H1 (cell line): Measurements from ENCODE around the gene GNG7. TPM values are rescaled to one million over a fixed set of nuclear protein-coding genes. Genes with fewer than 3 reads are reported as not detected.

Experiments used
- CTCF ChIA-PET: fragments of 300-600 bp; sonication (Branson Sonifier 250); formaldehyde crosslinking; loops from one replicate; lab custom pipeline; 2021; ENCODE audit not compliant: partially characterized antibody; lab: Charles Lee
- POLR2A ChIA-PET: fragments of 300-600 bp; sonication (Branson Sonifier 250); formaldehyde crosslinking; loops from one replicate; lab custom pipeline; 2021; ENCODE audit warnings: inconsistent platforms; ENCODE audit not compliant: partially characterized antibody; lab: Charles Lee
- DNase-seq, 2 experiments: peaks; one replicate each; pipeline versions ENCODE4 v3.0.0 to v3.0.0-alpha.2; 2010 to 2022; ENCODE audit warnings: low spot score in 2 of 2, low read depth in 1 of 2, mixed read lengths in 1 of 2
- FAIRE-seq: peaks from 2 replicates; lab custom pipeline; 2011; peaks lifted over from hg19 to GRCh38; lab: Jason Lieb, UNC
- H2AFZ ChIP-seq: 2 replicates; pipeline ENCODE4 v1.8.1; 2012; ENCODE audit warnings: low read length, inconsistent platforms
- H2AK5ac ChIP-seq: 2 replicates; pipeline ENCODE4 v1.6.1; 2013; ENCODE audit warnings: low read depth, low read length
- H2BK120ac ChIP-seq: replicated peaks from 2 replicates; pipeline ENCODE3; 2013; ENCODE audit warnings: low read depth, low read length, inconsistent platforms
- H2BK12ac ChIP-seq: 2 replicates; pipeline ENCODE4 v1.6.1; 2013; ENCODE audit warnings: low read depth, low read length
- H2BK15ac ChIP-seq: 2 replicates; pipeline ENCODE4 v1.6.1; 2013; ENCODE audit warnings: low read length
- H2BK20ac ChIP-seq: 2 replicates; pipeline ENCODE4 v1.6.1; 2013; ENCODE audit warnings: low read length
- H2BK5ac ChIP-seq: 2 replicates; pipeline ENCODE4 v1.6.1; 2013; ENCODE audit warnings: low read depth, low read length
- H3K14ac ChIP-seq: 2 replicates; pipeline ENCODE4 v1.6.1; 2013; ENCODE audit warnings: inconsistent platforms; ENCODE audit not compliant: insufficient read length
- H3K18ac ChIP-seq: 2 replicates; pipeline ENCODE4 v1.6.1; 2013; ENCODE audit warnings: low read length; ENCODE audit errors: extremely low read depth
- H3K23ac ChIP-seq: 2 replicates; pipeline ENCODE4 v1.6.1; 2013; ENCODE audit warnings: inconsistent platforms; ENCODE audit not compliant: insufficient read length
- H3K23me2 ChIP-seq: 2 replicates; pipeline ENCODE4 v1.6.1; 2013; ENCODE audit warnings: low read depth, low read length
- H3K27ac ChIP-seq: 2 replicates; pipeline ENCODE4 v1.6.1; 2011; ENCODE audit warnings: low read depth, low read length, inconsistent platforms
- H3K27me3 ChIP-seq, 4 experiments: replicated peaks in 1 of 4; 1 replicate in 1 of 4; 2 replicates in 3 of 4; pipeline versions ENCODE4 v1.6.1 to v1.8.1; 2011 to 2013; ENCODE audit warnings: low read length in 3 of 4, mild to moderate bottlenecking in 3 of 4, inconsistent platforms in 2 of 4, mixed read lengths in 2 of 4, moderate library complexity in 1 of 4; ENCODE audit not compliant: control insufficient read depth in 3 of 4, insufficient read depth in 3 of 4; ENCODE audit errors: extremely low read depth in 1 of 4
- H3K36me3 ChIP-seq, 4 experiments: 2 replicates each; pipeline versions ENCODE4 v1.6.1 to v1.8.1; 2011 to 2013; ENCODE audit warnings: mild to moderate bottlenecking in 4 of 4, low read length in 3 of 4, moderate library complexity in 2 of 4, control low read depth in 1 of 4, inconsistent platforms in 1 of 4; ENCODE audit not compliant: insufficient read depth in 4 of 4, control insufficient read depth in 2 of 4
- H3K4ac ChIP-seq: replicated peaks from 2 replicates; pipeline ENCODE3; 2013; ENCODE audit warnings: low read length, low read depth, mixed read lengths, inconsistent platforms; ENCODE audit not compliant: insufficient read length
- H3K4me1 ChIP-seq, 4 experiments: replicated peaks in 1 of 4; 1 replicate in 1 of 4; 2 replicates in 3 of 4; pipeline versions ENCODE4 v1.6.1 to v1.8.1; 2011 to 2013; ENCODE audit warnings: low read length in 3 of 4, inconsistent platforms in 2 of 4, mixed read lengths in 1 of 4; ENCODE audit not compliant: insufficient read depth in 4 of 4, control insufficient read depth in 3 of 4
- H3K4me2 ChIP-seq, 2 experiments: 2 replicates each; pipeline versions ENCODE4 v1.6.1 to v1.8.1; 2011 to 2013; ENCODE audit warnings: low read depth in 2 of 2, low read length in 2 of 2, control low read depth in 1 of 2, inconsistent platforms in 1 of 2, mild to moderate bottlenecking in 1 of 2; ENCODE audit not compliant: insufficient read depth in 1 of 2
- H3K4me3 ChIP-seq, 4 experiments: fragments of 200-600, 300-600 bp in 1 of 4; sonication (generic), shearing (Covaris generic), sonication (Bioruptor Twin) in 1 of 4; 2 replicates each; pipeline versions ENCODE4 v1.5.1 to v1.8.1; 2011 to 2016; ENCODE audit warnings: low read length in 4 of 4, low read depth in 3 of 4, control low read depth in 2 of 4, inconsistent platforms in 2 of 4, mild to moderate bottlenecking in 2 of 4, mixed read lengths in 1 of 4, moderate library complexity in 1 of 4; ENCODE audit not compliant: insufficient read depth in 2 of 4; ENCODE audit errors: extremely low read depth in 1 of 4
- H3K56ac ChIP-seq: replicated peaks from 2 replicates; pipeline ENCODE3; 2013; ENCODE audit warnings: low read depth, mild to moderate bottlenecking, mixed read lengths, low read length, inconsistent platforms; ENCODE audit not compliant: insufficient read length
- H3K79me1 ChIP-seq: 2 replicates; pipeline ENCODE4 v1.6.1; 2013; ENCODE audit warnings: low read depth, low read length, control low read depth
- H3K79me2 ChIP-seq, 2 experiments: 2 replicates each; pipeline versions ENCODE4 v1.6.1 to v1.8.1; 2012 to 2013; ENCODE audit warnings: low read length in 2 of 2, mild to moderate bottlenecking in 2 of 2, inconsistent platforms in 1 of 2; ENCODE audit not compliant: insufficient read depth in 2 of 2, control insufficient read depth in 1 of 2
- H3K9ac ChIP-seq, 4 experiments: replicated peaks in 1 of 4; 1 replicate in 1 of 4; 2 replicates in 3 of 4; pipeline versions ENCODE4 v1.6.1 to v1.8.1; 2011 to 2013; ENCODE audit warnings: low read depth in 3 of 4, low read length in 3 of 4, control low read depth in 2 of 4, mild to moderate bottlenecking in 2 of 4, moderate library complexity in 2 of 4, inconsistent platforms in 1 of 4; ENCODE audit errors: extremely low read depth in 1 of 4
- H3K9me3 ChIP-seq, 2 experiments: 2 replicates each; pipeline versions ENCODE4 v1.6.1 to v1.8.1; 2012 to 2013; ENCODE audit warnings: mild to moderate bottlenecking in 2 of 2, moderate library complexity in 2 of 2, control low read depth in 1 of 2, inconsistent platforms in 1 of 2, low read depth in 1 of 2, low read length in 1 of 2, mixed read lengths in 1 of 2; ENCODE audit not compliant: insufficient read depth in 2 of 2
- H4K20me1 ChIP-seq, 2 experiments: replicated peaks in 1 of 2; 2 replicates each; pipeline versions ENCODE3 to v1.8.1; 2011 to 2013; ENCODE audit warnings: inconsistent platforms in 2 of 2, low read length in 2 of 2, mild to moderate bottlenecking in 1 of 2; ENCODE audit not compliant: insufficient read depth in 2 of 2, control insufficient read depth in 1 of 2
- H4K5ac ChIP-seq: 2 replicates; pipeline ENCODE4 v1.6.1; 2013; ENCODE audit warnings: low read length, low read depth, mixed read lengths, inconsistent platforms; ENCODE audit not compliant: insufficient read length
- H4K8ac ChIP-seq: 2 replicates; pipeline ENCODE4 v1.8.0; 2013; ENCODE audit warnings: mild to moderate bottlenecking, moderate library complexity, low read length, inconsistent platforms; ENCODE audit not compliant: insufficient read depth; ENCODE audit errors: extremely low read depth
- H4K91ac ChIP-seq: replicated peaks from 2 replicates; pipeline ENCODE3; 2013; ENCODE audit warnings: low read length, mixed read lengths, inconsistent platforms; ENCODE audit not compliant: insufficient read length
- BCL11A ChIP-seq, 2 experiments: IDR thresholded peaks; one replicate each; pipeline ENCODE4 v1.6.1; 2011; ENCODE audit warnings: low read depth in 2 of 2, low read length in 2 of 2, mild to moderate bottlenecking in 2 of 2
- CEBPB ChIP-seq: IDR thresholded peaks from 2 replicates; pipeline ENCODE4 v1.6.1; 2012; ENCODE audit warnings: low read depth, low read length
- EP300 ChIP-seq, 2 experiments: IDR thresholded peaks; 1 replicate in 1 of 2; 2 replicates in 1 of 2; pipeline ENCODE4 v1.6.1; 2011 to 2012; ENCODE audit warnings: low read depth in 2 of 2, low read length in 2 of 2, mild to moderate bottlenecking in 2 of 2, borderline replicate concordance in 1 of 2, inconsistent platforms in 1 of 2, moderate library complexity in 1 of 2
- HDAC6 ChIP-seq: IDR thresholded peaks from one replicate; pipeline ENCODE4 v1.7.1; 2012; ENCODE audit warnings: low read depth, mild to moderate bottlenecking, inconsistent platforms, low read length, moderate library complexity
- JUN ChIP-seq: IDR thresholded peaks from 2 replicates; pipeline ENCODE4 v1.6.1; 2011; ENCODE audit warnings: low read depth, mild to moderate bottlenecking, improper control_type of control experiment, low read length
- POLR2A ChIP-seq, 2 experiments: IDR thresholded peaks; 1 replicate in 1 of 2; 2 replicates in 1 of 2; pipeline ENCODE4 v1.6.1; 2011; ENCODE audit warnings: low read depth in 2 of 2, low read length in 2 of 2, mild to moderate bottlenecking in 2 of 2; ENCODE audit errors: control extremely low read depth in 1 of 2
- RFX5 ChIP-seq: IDR thresholded peaks from 2 replicates; pipeline ENCODE4 v1.6.1; 2011; ENCODE audit warnings: low read depth, low read length, improper control_type of control experiment, borderline replicate concordance
- SP4 ChIP-seq: IDR thresholded peaks from 2 replicates; pipeline ENCODE4 v1.6.1; 2012; ENCODE audit warnings: low read length, inconsistent platforms
- SRF ChIP-seq: IDR thresholded peaks from 2 replicates; pipeline ENCODE4 v1.6.1; 2011; ENCODE audit warnings: mild to moderate bottlenecking, low read depth, low read length, moderate library complexity
- WGBS, 2 experiments: shearing (Covaris generic) in 1 of 2; methylation state at CpG; one replicate each; pipeline versions ENCODE4 v1.1.6 to v1.1.7; 2013 to 2015; ENCODE audit warnings: low lambda C conversion rate in 2 of 2, mixed read lengths in 2 of 2, inconsistent platforms in 1 of 2, low coverage in 1 of 2, missing lambda C conversion rate in 1 of 2; ENCODE audit not compliant: insufficient replicate concordance in 2 of 2, insufficient coverage in 1 of 2, insufficient read length in 1 of 2; ENCODE audit errors: extremely low coverage in 1 of 2, missing lambda C conversion rate in 1 of 2; 5-methylcytosine and 5-hydroxymethylcytosine counted together
- polyA plus RNA-seq, 7 experiments: library from polyadenylated mRNA; depleted of rRNA in 3 of 7; stranded (reverse) in 5 of 7; unstranded in 2 of 7; fragments of >200 nt in 5 of 7; fragments of 200-250 nt in 2 of 7; gene quantifications; 1 replicate in 5 of 7; 2 replicates in 1 of 7; 4 replicates in 1 of 7; pipeline versions ENCODE4 v1.2.1 to v1.2.3, GENCODE V29; 2011 to 2013; ENCODE audit warnings: missing spikeins in 2 of 7, mixed read lengths in 2 of 7
- total RNA-seq: library from RNA; stranded (reverse); fragmentation: NEBNext Ultra II Directional; extraction: Animal tissue kit (Norgen Biotek cat#: 25700); gene quantifications from 2 replicates; pipeline ENCODE4 v1.2.1, GENCODE V29; 2021

Gene GNG7
- total and polyA plus RNA-seq, 2 of the 8 experiments (the other 6 are each of a cell fraction or from before 2014, with no cell fraction given) = 2.8 to 7.8 TPM

DNA sequence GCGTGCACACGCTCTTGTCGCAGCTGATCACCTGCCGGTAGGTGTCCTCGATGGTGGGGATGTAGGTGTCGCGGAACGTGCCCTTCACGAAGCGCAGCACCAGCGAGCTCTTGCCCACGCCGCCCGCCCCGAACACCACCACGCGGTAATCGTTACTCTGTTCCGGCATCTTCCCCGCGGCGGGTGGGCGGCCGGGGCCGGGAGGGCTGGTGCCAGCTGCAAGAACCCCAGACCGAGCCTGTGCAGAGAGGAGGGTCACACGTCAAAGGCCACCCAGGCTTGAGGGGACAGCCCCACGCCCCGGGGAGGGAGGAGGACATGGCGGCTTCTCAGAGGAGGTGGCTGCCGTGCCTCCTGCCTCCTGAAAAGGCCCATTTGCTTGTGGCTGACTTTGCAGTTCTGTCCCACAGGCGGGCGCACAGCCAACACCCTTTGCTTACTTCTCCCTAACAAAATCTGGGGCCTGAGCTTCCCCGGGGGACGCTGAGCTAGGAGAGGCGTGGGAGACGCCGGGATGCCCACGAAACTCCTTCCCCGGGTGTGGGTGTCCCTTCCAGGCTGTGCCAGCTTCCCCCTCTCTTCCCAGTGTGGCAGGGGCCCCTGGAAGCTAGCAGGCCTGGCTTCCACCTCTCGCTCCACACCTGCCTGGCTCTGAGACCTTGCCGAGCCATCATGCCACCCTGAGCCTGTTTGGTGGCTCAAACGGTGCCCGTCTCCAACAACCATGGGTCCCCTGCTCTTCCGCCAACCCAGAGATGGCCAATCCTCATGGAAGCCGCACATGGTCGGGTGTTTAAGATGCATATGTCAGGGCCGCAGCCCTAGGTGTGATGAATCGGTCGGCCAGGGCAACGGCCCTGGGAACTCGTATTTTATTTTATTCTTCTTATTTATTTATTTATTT, 15.4 kb upstream of the GNG7 start:
- WGBS, 2 experiments = 93% methylated on average over 37 of the region's 52 CpGs; no CpG with 5 or more reads in 1 of the 2 experiments
- Histone ChIP-seq H3K4me2 (no peak overlapping the region), H2BK15ac (no peak overlapping the region), H3K27ac (no peak overlapping the region), H4K91ac (no peak overlapping the region), H3K4me1 (peaks cover 0 to 14% (median 6%) of the 10 kb centered on the region in 4 experiments; a peak in 6 of 7 replicates), H3K23ac (no peak overlapping the region), H3K23me2 (peaks cover 18% of the 10 kb centered on the region; the same call in 1 of the 2 replicates), H2BK12ac (no peak overlapping the region), H3K4ac (no peak overlapping the region), H2BK20ac (no peak overlapping the region), H3K36me3 (peaks cover 0 to 17% (median 0%) of the 10 kb centered on the region in 4 experiments; a peak in 1 of 8 replicates), H4K5ac (no peak overlapping the region), H2AFZ (no peak overlapping the region), H3K79me1 (no peaks in the 10 kb centered on the region), H3K4me3 (no peak overlapping the region), H3K9ac (no peak overlapping the region; a peak in 2 of 7 replicates), H3K27me3 (peaks cover 0 to 7% (median 3%) of the 10 kb centered on the region in 4 experiments; a peak in 4 of 7 replicates), H3K18ac (no peak overlapping the region), H4K20me1 (peaks cover 0 to 4% of the 10 kb centered on the region in 2 experiments), H3K9me3 (peaks cover 9 to 17% of the 10 kb centered on the region in 2 experiments; a peak in 3 of 4 replicates), H3K79me2 (no peaks in the 10 kb centered on the region), H2BK5ac (no peak overlapping the region), H2BK120ac (no peak overlapping the region), H3K56ac (no peak overlapping the region), H4K8ac (no peak overlapping the region), H2AK5ac (no peak overlapping the region), H3K14ac (no peak overlapping the region)
- POLR2A ChIA-PET = interaction anchor here (0.6 to 2.3 kb wide), 7 partner anchors 12 to 814 kb away, joined by 3 to 8 read pairs (median 3); partner anchors contain the start of gene GNG7
- CTCF ChIA-PET = interaction anchor here (1.0 to 1.7 kb wide), 4 partner anchors 16 to 70 kb away, joined by 3 to 6 read pairs (median 4); partner anchors contain the start of gene GNG7
- DNase-seq (no peak), FAIRE-seq (no peak)
- TF ChIP-seq JUN (no peak), EP300 (IDR thresholded peaks at IDR 0.05; ENCODE audit: borderline replicate concordance in 1 of 2, low read depth in 2 of 2, low read length in 2 of 2) (no peak), SRF (no peak), SP4 (no peak), POLR2A (IDR thresholded peaks at IDR 0.05; ENCODE audit: control extremely low read depth in 1 of 2, low read depth in 2 of 2, low read length in 2 of 2) (no peak), BCL11A (IDR thresholded peaks at IDR 0.05; ENCODE audit: low read depth in 2 of 2, low read length in 2 of 2) (no peak), HDAC6 (no peak), RFX5 (no peak), CEBPB (no peak)
